Mononuclear cell (primary cell): ENCODE data around the gene IGDCC3. TPM values are rescaled to one million over a fixed set of nuclear protein-coding genes. Genes with fewer than 3 reads are reported as not detected.

Experiments used
- total RNA-seq: library from RNA; depleted of rRNA; stranded (reverse); fragments of >200 nt; gene quantifications from one replicate; pipeline ENCODE4 v1.2.3, GENCODE V29; 2012

IGDCC3 gene
- total RNA-seq, 1 donor = not detected

Other genes with a start within 250 kb of the IGDCC3 start
- gene PDCD7, start 244.2 kb downstream of the IGDCC3 start, total RNA-seq = 11.5 TPM
- 52.8 TPM for gene CLPX, start 192.7 kb downstream of the IGDCC3 start, total RNA-seq
- gene CILP, start 166.5 kb downstream of the IGDCC3 start, total RNA-seq = 0.21 TPM
- gene PARP16, start 91.1 kb downstream of the IGDCC3 start, total RNA-seq = 16.9 TPM
- gene RNU5A-1, start 82.0 kb downstream of the IGDCC3 start, total RNA-seq = not detected
- not detected for gene RNU5B-1, start 73.3 kb downstream of the IGDCC3 start, total RNA-seq
- gene IGDCC4, start 44.9 kb upstream of the IGDCC3 start, total RNA-seq = under 0.01 TPM
- gene DPP8, start 139.7 kb upstream of the IGDCC3 start, total RNA-seq = 51.1 TPM
- 13.9 TPM for gene HACD3, start 152.5 kb upstream of the IGDCC3 start, total RNA-seq
- gene INTS14, start 233.1 kb upstream of the IGDCC3 start, total RNA-seq = 24.2 TPM
- 1.0 TPM for gene SLC24A1, start 243.9 kb upstream of the IGDCC3 start, total RNA-seq